SKM-1 (cell line): Measurements from ENCODE around the gene PSMB1.
A peak's percentile ranks its signal among the peaks of the same experiment; 100 is the strongest.

Experiments used
- DNase-seq: peaks from one replicate; lab custom pipeline; 2025; ENCODE audit not compliant: unreplicated experiment; lab: John Stamatoyannopoulos, UW

The PSMB1 gene

DNA sequence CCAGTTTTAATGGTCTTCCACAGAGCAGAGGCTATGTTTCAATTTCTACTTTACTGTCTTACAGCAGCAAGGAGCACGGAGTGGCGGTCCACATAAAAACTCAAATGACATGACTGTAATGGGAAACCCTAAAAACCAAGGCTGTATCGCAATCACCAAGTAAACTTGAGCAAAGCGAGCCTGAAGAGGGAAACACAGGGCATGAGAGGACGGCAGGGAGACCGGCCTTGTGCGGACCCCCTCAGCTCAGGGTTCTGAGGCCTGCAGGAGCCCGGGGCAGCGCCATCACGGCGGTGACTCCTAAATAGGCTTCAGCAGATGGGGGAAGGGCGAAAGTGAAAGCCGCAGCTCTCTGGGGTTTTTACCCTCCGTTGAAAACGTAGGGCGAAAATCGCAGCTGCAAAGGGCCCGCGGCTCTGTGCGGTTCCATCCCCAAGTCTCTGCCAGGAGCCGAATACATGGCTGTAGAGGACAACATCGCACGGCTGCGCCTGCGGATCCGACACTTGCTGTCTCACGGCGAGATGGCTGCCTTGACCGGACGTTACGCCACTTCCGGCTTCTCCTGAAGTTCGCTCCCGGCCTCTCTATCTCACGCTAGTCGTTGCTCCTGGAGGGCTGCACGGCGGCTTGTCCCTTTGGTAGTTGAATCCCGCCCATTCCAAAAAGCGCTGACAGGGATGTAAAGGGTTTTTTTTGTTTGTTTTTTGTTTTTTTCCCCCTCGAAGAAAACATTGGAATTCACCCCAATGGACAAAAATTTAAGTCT, at the start of gene PSMB1:
TSS of gene PSMB1 (minus strand) at position 543 of the 769 bp plus-strand sequence. CDS start at position 478, 65 bp downstream.
- peak; percentile 73 for DNase-seq

DNA sequence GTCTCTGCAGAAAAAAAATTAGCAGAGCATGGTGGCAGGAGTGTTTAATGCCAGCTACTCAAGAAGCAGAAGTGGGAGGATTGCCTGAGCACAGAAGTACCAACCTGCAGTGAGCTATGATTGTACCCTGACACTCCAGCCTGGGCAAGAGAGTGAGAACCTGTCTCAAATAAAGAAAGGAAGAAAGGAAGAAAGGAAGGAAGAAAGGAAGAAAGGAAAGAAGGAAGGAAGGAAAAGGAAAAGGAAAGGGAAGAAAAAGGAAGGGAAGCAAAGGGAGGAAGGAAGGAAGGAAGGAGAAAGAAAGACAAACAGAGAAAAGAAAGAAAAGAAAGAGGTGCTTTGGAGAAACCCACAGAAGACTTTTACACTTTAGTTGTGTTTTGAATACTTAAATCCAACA, 44.2 kb upstream of the PSMB1 start:
- DNase-seq, result no peak

DNA sequence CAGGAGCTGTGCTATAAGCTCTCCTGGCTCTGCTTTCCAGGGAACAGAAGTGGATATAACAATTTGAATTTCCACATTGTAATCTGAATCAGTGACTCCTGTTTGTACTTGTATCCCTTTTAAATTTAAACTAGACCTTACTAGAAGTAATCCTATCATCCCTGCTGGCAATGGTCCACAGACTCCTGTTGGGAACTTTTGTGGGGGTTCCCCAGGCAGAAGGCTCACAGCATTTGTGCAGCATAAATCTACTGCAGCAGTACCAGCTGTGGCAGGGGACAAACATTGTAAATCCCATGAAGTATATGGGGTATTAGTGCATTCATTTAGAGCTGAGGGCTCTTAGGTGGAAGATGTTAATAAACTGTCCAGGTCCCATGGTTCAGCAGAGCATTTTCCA, 43.3 kb upstream of the PSMB1 start:
- DNase-seq, result no peak

DNA sequence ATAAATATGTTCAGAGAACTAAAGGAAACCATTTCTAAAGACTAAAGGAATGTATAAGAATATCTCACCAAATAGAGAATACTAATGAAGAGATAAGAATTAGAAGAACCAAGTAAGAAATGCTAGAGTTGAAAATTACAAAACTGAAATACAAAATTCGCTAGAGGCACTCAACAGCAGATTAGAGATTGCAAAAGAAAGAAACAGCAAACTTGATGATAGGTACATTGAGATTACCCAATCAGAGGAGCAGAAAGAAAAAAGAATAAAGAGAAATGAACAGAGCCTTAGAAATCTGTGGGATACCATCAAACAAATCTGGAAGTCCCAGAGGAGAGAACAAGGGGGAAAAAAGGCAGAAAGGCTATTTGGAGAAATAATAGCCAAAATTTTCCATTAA, 37.6 kb upstream of the PSMB1 start:
- no peak for DNase-seq

DNA sequence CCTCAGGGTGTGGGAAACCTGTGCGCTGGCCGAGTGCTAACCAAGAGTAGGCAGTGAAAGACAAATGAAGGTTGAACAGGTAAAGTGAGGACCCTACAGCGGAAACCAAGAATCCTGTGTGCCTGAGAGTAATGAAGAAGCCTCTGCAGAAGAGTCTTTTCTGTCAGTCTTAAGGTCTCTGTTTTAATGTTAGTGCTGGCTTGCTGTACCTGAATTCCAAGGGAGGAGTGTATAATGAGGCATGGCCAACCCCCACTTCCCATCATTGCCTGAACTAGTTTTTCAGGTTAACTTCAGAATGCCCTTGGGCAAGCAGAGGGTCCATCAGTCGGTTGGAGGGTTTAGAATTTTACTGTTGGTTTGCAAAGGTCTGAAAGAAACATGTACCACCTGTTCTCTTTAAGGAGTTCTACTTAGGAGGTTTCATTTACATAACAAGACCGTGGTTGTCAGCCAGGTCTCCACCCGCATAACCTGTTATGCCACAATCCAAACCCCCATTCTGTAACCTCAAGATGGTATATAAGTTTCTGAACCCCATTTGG, 31.9 kb upstream of the PSMB1 start:
- no peak for DNase-seq

DNA sequence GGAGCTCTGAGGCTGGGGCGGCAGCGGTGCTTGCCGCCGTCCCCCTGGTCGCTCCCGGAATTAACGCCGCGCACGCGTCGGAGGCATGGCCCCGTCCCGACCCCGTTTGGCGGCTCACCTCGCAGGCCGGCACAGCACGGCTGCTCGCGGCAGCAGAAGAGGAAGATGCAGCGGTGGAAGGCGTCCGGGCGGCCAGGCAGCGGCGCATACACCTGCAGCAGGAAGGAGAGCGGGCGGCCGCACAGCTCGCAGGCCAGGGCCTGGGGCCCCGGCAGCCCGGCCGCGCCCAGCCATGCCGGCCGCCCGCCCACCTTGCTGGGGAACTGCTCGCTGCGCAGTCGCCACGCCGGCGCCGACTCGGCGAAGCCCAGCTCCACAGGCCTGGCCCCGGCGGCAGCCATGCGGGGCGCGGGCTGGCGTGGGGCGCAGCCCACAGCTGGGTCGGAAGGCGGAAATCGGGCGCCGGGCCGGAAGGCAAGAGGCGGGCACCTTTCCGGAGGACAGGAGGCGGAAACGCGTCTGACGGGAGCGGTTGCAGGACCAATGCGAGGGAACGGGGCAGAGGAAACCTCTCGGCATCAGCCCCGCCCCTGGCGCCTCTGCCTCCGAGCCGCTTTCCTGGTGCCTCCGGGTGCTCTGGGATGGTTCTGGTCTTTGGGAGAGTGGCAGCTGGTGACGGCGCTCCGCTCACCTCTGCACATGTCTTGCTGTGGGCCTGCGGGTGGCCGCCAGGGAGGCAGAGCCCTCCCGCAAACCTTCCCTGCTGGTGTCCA, 31.3 kb upstream of the PSMB1 start, which contains the start of gene PDCD2:
TSS of gene PDCD2 (minus strand) at position 457 of the 773 bp plus-strand sequence. CDS start at position 401, 56 bp downstream.
- DNase-seq, result peak; percentile 98

DNA sequence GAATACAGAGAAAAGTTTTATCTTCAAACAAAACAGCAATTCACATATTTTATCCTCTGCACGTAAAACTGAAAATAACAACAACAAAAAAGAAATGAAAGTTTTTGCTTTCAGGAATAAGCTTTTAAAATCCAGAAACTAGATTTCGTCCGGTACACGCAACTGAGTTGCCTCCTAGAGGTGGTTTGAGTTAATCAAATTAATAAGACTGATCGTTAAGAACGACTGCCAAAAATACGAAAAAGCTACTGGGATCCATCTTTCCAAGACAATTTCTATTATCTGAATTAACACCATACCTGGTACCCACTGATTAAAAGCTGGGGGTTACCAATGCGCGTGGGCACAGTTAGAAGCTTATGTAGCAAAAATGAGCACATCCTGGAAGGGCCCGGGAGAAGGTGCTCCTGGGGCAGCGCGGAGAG, 30.7 kb upstream of the PSMB1 start:
- DNase-seq, result no peak

DNA sequence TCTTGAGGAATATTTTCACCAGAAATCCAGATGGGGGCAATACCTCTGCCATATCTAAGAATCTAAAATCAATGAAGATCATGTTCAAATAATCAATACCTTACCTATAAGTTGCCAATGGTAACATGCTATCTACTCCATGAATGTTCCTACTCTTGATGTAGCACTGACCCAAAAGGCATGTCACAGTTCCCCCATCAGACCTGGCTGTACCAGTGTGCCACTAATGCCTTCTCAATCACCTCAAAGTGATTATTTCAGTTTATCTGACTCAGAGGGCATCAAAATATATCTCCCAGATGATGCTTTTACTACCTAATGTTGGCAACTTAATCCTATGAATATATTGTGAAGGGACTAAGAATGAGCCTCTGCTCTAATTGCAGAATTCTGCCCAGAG, 25.8 kb upstream of the PSMB1 start:
- no peak for DNase-seq

DNA sequence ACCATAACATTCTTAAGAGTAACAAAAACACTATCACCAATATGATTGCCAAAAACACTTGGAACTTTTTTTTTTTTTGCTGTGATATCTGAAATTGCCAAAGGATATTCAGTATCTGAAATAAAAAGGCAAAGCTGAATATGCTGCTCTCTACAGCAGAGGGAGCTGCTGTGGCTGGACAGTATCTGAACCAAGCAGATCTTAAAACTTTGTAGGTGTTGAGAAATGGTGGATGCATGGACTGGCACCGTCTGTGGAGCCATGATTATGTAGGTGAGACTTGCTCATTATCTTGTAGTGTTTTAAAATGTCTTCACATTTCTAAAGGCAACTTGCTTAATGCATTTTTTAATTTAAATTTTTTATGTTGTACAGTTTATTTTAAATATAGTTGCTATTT, 22.1 kb upstream of the PSMB1 start:
- no peak for DNase-seq

DNA sequence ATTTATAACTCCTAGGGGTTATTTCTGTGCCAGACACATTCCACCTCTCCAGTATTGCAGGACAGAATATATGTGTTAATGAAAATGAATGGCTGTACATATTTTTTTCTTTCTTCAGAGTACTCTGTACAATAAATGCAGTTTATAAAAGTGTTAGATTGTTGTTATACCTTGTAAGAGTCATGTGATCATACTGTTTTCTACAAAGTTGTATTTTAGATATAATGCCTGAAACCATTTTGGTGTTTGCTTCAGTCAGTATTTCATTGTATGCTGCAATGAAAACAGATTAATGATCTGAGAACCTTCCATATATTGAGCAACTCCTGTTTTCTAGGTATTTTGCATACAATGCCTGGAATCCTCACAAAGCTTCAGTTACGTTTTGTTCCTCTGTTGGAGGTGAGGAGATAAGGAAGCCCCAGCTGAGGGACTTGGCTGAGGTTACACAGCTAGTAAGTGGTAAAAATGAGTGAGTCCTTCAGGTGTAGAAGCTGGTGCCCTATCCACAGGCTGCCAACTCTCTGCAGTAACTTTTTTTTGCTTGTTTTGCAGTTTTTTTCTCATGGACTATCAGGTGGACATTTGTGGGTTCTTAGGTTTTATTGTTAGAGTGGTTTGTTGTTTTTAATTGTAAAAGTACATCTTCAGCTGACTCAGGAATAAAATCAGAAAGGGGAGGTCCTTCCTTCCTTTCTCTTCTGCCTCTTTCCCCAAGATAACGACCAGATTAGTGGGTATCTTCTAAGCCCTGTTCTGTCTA, 19.8 kb upstream of the PSMB1 start:
- DNase-seq, result no peak

DNA sequence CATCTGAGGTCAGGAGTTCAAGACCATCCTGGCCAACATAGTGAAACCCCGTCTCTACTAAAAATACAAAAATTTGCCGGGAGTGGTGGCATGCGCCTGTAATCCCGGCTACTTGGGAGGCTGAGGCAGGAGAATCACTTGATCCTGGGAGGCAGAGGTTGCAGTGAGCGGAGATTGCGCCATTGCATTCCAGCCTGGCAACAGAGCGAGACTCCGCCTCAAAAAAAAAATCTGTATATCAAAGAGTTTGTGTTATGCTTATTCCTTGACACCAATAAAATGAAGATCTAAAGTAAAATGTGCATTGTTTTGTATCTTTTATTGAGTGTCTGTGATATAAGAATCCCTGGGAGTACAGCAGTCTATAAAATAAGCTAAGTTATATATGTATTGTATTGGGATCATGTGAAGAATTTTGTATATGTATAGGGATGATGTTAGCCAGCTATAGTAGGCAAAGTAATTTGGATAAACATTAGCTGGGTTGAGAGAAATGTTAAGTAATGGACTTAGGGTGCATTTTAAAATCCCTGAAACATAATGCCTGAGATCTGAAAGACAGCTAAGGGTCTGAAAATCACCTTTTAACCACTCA, 11.9 kb upstream of the PSMB1 start:
- DNase-seq, result no peak

DNA sequence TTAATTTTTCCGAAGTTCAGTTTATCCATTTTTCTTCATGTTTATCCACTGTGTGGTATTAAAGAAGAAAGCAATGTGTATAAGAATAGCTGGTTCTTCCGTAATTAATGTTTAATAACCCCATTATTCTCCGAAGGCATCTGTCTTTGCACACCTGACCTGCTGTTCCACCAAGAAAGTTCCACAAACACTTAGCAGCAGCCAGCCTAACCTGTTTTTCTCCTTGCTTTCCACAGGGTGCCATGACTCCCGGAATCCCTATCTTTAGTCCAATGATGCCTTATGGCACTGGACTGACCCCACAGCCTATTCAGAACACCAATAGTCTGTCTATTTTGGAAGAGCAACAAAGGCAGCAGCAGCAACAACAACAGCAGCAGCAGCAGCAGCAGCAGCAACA, 8.4 kb upstream of the PSMB1 start:
- no peak for DNase-seq

DNA sequence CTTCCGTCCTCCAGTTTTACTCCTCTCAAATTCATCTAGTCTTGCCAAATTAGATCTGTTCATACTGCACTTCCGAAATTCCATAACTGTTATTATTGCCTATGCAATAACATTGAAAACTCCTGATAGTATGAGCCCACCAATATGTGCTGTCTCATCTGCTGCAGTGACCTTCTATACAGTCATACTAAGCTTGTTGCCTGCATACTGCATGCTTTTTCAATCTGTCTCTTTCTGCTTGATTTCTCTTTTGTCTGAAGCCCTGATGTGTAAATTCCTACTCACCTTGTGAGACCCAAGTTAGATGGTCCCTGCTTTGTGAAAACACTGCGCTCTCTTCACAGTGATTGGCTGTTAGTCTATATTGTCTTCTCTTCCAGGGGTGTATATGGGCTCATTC, 2.2 kb upstream of the PSMB1 start:
- DNase-seq, result no peak

DNA sequence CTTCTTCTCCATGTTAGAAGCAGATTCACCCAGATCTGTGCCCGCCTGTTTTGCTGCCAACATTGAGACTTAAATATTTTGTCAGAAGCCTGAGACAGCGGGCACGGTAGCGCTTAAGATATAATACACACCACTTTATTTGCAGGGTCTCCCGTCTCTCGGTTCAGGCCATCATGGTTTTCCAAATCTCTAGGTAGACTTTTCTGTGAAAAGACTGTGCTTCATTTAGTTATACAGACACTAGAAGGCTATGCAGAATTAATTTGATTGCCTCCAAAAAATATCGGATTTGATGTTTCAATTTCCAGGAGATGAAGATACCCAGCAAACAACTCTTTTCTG, 1.7 kb upstream of the PSMB1 start:
- no peak for DNase-seq

DNA sequence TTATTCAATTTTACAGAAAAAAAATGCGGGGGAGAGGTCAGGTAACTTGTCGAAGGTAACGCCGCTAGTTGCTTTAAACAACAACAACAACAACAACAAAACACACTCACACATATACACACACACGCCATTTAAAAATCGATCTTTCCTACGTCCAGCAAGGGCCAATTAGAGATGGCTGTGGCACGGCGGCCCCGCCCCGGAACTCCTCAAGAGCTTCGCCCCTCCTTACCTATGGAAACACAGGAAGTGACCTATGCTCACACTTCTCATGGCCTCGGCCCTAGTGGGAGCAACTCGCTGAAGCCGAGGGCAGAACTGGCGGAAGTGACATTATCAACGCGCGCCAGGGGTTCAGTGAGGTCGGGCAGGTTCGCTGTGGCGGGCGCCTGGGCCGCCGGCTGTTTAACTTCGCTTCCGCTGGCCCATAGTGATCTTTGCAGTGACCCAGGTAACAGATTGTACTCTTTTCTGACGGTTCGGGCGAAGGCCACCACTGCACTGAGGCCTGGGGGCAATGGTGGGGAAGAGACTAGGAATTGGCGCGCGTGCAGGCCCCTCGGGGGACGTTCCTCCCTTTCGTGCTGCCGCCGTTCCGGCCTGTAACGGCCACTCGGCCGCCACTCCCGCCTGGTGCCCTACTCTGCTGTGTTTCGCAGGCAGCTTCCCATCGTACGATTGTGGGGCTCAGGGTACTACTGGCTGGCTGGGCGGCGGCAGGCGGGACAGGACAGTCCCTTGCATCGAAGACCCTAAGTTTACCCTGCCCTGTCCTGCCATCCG, 1.1 kb upstream of the PSMB1 start, which contains the start of gene TBP:
TSS of gene TBP (plus strand) at position 357 of the 783 bp plus-strand sequence. CDS start 2,661 bp downstream, outside the sequence.
- peak; percentile 97 for DNase-seq

DNA sequence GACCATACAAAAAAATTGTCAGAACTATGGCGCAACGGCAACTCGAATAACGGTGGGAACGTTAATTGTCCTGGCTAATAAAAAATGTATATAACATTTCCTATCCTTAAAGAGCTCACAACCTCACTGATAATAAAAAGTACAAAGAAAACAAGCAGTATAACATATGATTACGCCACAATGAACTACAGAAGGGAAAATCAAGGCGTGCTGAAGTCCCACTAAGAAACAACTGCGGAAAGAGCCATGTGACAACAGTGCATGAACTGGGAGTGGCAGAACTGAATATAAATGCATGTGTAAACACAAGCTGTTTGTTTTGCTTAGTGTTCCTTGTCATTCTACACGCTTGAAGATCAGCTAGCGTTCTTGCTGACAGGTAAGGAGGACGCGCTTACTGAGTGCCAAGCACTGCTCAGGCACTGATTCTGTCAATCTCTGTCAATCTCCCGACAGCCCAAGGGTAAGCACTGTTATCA, 466 bp upstream of the PSMB1 start:
- DNase-seq, result no peak

DNA sequence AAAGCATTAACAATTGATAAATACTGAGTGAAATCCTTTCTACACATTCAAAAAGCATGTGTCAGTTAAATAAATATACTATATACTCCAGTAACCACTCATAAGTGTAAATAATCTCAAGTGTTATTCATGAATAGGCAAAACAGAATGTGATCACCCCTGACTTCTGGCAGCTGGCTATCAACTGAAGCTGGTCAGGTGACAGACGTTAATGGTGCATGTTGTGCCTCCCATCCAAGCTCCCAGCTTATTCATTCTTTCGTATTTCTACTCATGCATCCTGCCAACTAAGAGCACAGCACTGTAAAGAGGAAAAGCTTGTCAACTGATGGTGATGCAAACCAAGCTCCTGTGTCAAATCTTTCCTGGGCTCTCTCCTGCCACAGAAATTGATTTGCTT, 7.7 kb downstream of the PSMB1 start:
- DNase-seq, result no peak

DNA sequence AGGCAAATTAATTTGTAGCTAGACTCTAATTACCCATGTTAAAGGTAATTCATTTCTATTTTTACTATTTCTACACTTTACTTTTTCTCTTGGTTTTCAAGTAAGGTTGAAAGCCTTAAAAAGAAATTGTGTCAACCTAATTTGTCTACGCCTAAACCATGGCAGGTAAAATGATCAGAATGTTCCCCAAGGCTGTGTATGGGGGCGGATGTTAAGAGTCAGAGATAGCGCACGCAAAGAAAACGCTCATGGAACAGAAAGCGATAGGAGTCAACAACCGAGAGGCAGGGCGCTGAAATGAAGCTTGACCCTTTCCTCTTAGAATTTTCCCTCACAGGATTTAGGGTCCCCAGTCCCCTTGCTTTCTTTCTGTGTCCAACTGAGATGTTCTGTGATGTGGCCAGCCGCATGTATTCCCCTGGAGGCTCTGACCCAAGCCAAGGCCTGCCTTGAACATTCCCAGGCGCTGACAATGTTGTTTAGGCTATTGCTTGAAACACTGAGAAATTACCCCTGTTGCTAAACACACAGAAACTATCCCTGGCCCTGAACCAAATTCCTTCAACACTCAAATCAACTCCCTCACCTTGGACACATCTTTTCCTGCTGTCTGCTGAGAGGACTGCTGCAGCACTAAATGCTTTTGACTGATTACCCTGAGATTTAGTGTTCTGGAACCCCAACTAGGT, 10.9 kb downstream of the PSMB1 start:
- no peak for DNase-seq

DNA sequence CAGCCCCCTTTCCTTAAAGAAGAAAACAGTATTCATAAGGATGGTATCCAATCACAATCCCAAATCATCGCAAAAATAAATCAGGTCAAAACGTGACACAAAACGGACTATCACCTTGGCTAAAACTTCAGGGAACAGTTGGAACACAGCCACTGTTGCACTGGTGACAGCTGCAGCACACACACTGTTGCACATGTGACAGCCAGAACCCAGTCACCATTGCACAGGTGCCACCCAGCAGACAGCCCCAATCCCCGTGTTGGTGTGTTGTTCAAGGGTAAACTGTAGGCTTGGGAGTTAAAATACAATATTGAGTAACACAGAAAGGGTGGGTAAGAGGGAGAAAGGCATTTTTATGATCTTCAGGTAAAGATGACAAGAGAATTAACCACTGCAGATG, 15.8 kb downstream of the PSMB1 start:
- DNase-seq, result no peak
